Measurements from ENCODE around the gene LARP7. TPM values are rescaled to one million over a fixed set of nuclear protein-coding genes. Genes with fewer than 3 reads are reported as not detected.

The LARP7 gene
- total RNA-seq, 4 donors from 2014 or later: 59.1 to 74.2 (median 65.4) TPM

DNA sequence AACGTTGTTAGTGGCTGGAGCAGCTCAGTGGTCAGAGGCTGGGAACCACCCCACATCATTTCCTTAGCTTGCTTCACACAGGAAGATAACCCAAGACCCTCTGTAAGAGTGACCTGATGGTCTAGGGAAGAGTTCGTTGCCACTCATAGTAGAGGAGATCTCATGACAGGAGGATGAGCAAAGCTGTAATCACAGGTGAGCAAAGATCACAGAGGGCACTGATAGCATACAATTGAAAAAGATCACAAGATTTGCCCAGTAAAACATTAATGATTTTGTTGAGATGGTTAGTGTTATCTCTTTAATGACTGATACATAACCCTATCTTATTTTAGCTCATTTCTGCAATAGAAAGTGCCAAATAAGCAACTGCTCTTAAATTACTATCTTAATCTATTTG, 44.1 kb downstream of the LARP7 start:
- H3K27ac ChIP-seq: no peak overlapping the region
- no peaks in the 10 kb centered on the region for H3K36me3 ChIP-seq
- H3K4me1 ChIP-seq: no peaks in the 10 kb centered on the region
- no peak for TF ChIP-seq POLR2A (IDR thresholded peaks at IDR 0.05)
- no peak for TF ChIP-seq POLR2AphosphoS5 (IDR thresholded peaks at IDR 0.05)
- H3K4me3 ChIP-seq: no peak overlapping the region
- no peaks in the 10 kb centered on the region for H3K9me3 ChIP-seq
- 64% methylated on average over 2 of the region's 2 CpGs for WGBS, 2 donors (ENCODE audit: low coverage in 1 of 2)
- H3K27me3 ChIP-seq: no peaks in the 10 kb centered on the region
- ATAC-seq: no peak

DNA sequence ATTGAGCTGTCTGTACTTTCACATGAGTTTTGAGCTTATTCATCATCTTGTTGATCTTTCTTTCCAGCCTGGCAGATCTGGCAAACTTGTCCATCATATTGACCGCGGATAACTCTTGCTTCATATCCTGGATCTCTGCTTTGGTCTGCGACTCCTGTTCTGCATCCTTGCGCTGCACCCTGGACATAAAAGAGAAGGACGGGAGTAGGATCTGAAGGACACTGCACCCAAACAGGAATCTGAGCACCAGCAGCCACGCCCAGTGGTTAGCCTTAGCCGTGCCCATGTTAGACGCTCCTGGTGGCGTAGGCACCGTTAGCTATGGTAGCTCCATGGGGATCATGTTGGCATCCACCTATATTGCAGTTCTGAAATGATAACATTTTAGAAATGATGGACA, 56.6 kb downstream of the LARP7 start:
- 90 to 97% methylated on average over 2 to 5 of the region's 10 CpGs for WGBS, 2 donors (ENCODE audit: low coverage in 1 of 2)
- TF ChIP-seq, protein P1, sequence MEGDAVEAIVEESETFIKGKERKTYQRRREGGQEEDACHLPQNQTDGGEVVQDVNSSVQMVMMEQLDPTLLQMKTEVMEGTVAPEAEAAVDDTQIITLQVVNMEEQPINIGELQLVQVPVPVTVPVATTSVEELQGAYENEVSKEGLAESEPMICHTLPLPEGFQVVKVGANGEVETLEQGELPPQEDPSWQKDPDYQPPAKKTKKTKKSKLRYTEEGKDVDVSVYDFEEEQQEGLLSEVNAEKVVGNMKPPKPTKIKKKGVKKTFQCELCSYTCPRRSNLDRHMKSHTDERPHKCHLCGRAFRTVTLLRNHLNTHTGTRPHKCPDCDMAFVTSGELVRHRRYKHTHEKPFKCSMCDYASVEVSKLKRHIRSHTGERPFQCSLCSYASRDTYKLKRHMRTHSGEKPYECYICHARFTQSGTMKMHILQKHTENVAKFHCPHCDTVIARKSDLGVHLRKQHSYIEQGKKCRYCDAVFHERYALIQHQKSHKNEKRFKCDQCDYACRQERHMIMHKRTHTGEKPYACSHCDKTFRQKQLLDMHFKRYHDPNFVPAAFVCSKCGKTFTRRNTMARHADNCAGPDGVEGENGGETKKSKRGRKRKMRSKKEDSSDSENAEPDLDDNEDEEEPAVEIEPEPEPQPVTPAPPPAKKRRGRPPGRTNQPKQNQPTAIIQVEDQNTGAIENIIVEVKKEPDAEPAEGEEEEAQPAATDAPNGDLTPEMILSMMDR (IDR thresholded peaks at IDR 0.05): no peak
- TF ChIP-seq EP300 (IDR thresholded peaks at IDR 0.05) (no peak), POLR2AphosphoS5 (IDR thresholded peaks at IDR 0.05) (no peak), POLR2A (IDR thresholded peaks at IDR 0.05) (no peak)
- ATAC-seq: no peak
- H3K27ac ChIP-seq: no peak overlapping the region
- no peaks in the 10 kb centered on the region for H3K4me1 ChIP-seq
- no peak overlapping the region for H3K4me3 ChIP-seq
- no peaks in the 10 kb centered on the region for H3K27me3 ChIP-seq
- no peaks in the 10 kb centered on the region for H3K9me3 ChIP-seq
- H3K36me3 ChIP-seq: no peaks in the 10 kb centered on the region

DNA sequence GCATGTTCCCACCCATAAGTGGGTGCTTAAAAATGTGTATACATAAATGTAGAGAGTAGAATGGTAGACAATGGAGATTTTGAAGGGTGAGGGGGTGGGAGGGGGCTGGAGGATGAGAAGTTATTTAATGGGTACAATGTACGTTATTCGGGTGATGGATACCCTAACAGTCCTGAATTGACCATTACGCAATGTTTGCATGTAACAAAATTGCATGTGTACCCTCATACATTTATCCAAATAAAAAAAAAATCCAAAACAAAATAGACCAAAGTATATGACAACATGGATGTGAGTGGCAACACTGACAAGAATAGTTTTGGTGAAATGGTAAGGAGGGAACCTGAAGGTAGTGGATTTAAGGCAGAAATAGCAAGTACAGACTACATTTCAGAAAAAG, 63.7 kb downstream of the LARP7 start:
- Histone ChIP-seq H3K9me3 (no peaks in the 10 kb centered on the region), H3K4me1 (peaks cover 0 to 8% (median 0%) of the 10 kb centered on the region in 3 donors), H3K36me3 (no peaks in the 10 kb centered on the region), H3K27ac (no peak overlapping the region), H3K4me3 (no peak overlapping the region), H3K27me3 (no peaks in the 10 kb centered on the region)
- TF ChIP-seq, protein P1 (IDR thresholded peaks at IDR 0.05): no peak
- no peak for TF ChIP-seq EP300 (IDR thresholded peaks at IDR 0.05)
- no peak for TF ChIP-seq POLR2AphosphoS5 (IDR thresholded peaks at IDR 0.05)
- no peak for TF ChIP-seq POLR2A (IDR thresholded peaks at IDR 0.05)
- ATAC-seq: no peak
- 96 to 98% methylated on average over 3 of the region's 3 CpGs for WGBS, 2 donors (ENCODE audit: low coverage in 1 of 2)

DNA sequence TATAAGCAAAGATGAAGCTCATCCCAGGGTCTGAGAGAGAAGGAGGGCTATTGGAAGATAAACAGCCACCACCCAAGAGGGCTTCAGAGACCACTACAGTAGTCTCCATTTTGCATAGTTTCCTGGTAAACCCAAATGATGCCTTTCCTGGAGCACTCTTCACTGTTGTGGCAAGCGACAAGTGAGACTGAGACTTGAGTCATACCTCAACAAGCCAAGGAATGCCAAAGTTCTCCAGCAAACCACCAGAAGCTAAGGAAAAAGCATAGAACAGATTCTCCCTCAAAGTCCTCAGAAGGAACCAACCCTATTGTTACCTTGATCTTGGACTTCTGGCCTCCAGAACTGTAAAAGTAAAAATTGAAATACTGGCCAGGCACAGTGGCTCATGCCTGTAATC, 65.9 kb downstream of the LARP7 start:
- Histone ChIP-seq H3K27me3 (no peaks in the 10 kb centered on the region), H3K27ac (no peak overlapping the region), H3K4me3 (no peak overlapping the region), H3K36me3 (no peaks in the 10 kb centered on the region), H3K9me3 (no peaks in the 10 kb centered on the region), H3K4me1 (peaks cover 0 to 19% (median 0%) of the 10 kb centered on the region in 3 donors)
- TF ChIP-seq, protein P1 (IDR thresholded peaks at IDR 0.05): no peak
- no peak for TF ChIP-seq EP300 (IDR thresholded peaks at IDR 0.05)
- TF ChIP-seq POLR2AphosphoS5 (IDR thresholded peaks at IDR 0.05): no peak
- TF ChIP-seq POLR2A (IDR thresholded peaks at IDR 0.05): no peak
- 83 to 100% methylated on average over 1 of the region's 1 CpG for WGBS, 2 donors (ENCODE audit: low coverage in 1 of 2)
- ATAC-seq: no peak

DNA sequence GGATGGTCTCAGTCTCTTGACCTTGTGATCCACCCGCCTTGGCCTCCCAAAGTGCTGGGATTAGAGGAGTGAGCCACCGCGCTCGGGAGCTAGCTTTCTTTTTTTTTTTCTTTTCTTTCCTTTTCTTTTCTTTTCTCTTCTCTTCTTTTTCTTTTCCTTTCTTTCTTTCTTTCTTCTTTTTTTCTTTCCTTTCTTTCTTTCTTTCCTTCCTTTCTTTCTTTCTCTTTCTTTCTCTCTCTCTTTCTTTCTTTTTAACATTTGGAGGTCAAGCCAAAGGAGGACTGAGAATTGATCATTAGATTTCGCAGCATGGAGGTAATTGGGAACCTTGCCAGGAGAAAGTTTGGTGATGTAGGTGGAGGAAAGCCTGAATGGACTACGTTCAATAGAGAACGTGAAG, 67.4 kb downstream of the LARP7 start:
- Histone ChIP-seq H3K27me3 (no peaks in the 10 kb centered on the region), H3K4me1 (peaks cover 0 to 19% (median 0%) of the 10 kb centered on the region in 3 donors), H3K27ac (no peak overlapping the region), H3K4me3 (no peak overlapping the region), H3K36me3 (no peaks in the 10 kb centered on the region), H3K9me3 (no peaks in the 10 kb centered on the region)
- ATAC-seq: no peak
- WGBS, 2 donors (ENCODE audit: low coverage in 1 of 2): 80 to 90% methylated on average over 2 to 6 of the region's 7 CpGs
- no peak for TF ChIP-seq EP300 (IDR thresholded peaks at IDR 0.05)
- TF ChIP-seq, protein P1 (IDR thresholded peaks at IDR 0.05): no peak
- no peak for TF ChIP-seq POLR2A (IDR thresholded peaks at IDR 0.05)
- no peak for TF ChIP-seq POLR2AphosphoS5 (IDR thresholded peaks at IDR 0.05)
